Frontal cortex (tissue), 4 donors: ENCODE measurements around the gene PTPRG. TPM values are rescaled to one million over a fixed set of nuclear protein-coding genes. Genes with fewer than 3 reads are reported as not detected.

Source experiments
- DNase-seq, 2 donors: peaks; one replicate each; pipeline ENCODE4 v3.0.0; 2012; ENCODE audit warnings: low spot score in 2 of 2
- FAIRE-seq: peaks from 2 replicates; lab custom pipeline; 2012; peaks lifted over from hg19 to GRCh38; lab: Jason Lieb, UNC
- total RNA-seq: library from RNA; depleted of rRNA; stranded (reverse); fragments of >200 nt; gene quantifications from one replicate; pipeline ENCODE4 v1.2.3, GENCODE V29; 2014
- donor health status: control.
- donor health status: control.
- donor health status: control.

PTPRG gene
- total RNA-seq, 1 donor from 2014 or later = 52.6 TPM

DNA sequence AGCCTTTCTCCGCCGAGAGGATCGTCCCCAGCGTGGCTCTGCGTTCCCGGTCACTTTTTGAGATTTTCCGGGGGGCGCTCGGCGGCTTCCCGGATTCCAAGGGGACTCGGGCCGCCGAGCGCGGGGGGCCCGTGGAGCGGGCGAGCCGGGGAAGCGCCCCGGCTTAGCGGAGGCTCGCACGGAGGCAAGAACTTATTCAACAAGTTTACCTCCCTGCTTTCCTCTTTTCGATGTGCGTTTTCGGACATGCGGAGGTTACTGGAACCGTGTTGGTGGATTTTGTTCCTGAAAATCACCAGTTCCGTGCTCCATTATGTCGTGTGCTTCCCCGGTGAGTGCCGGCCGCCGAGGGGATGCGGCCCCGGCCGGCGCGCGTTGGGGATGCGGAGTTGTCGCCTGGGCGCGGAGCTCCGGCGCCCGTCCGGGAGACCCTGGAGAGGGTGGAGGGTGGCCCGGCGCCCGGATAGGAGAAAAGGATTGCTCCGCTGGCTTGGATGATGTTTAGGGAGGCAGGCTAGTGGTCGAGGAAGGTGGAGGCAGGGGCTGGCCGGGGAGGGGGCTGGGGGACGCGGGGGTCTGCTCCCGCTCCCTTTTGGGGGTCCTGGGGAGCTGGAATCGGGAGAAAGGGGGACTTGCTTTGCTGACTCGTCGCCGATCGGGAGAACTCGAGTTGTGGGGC lies 810 bp downstream of the PTPRG start:
- peak in 1 of 2 donors; percentile 40 for DNase-seq
- FAIRE-seq = no peak

DNA sequence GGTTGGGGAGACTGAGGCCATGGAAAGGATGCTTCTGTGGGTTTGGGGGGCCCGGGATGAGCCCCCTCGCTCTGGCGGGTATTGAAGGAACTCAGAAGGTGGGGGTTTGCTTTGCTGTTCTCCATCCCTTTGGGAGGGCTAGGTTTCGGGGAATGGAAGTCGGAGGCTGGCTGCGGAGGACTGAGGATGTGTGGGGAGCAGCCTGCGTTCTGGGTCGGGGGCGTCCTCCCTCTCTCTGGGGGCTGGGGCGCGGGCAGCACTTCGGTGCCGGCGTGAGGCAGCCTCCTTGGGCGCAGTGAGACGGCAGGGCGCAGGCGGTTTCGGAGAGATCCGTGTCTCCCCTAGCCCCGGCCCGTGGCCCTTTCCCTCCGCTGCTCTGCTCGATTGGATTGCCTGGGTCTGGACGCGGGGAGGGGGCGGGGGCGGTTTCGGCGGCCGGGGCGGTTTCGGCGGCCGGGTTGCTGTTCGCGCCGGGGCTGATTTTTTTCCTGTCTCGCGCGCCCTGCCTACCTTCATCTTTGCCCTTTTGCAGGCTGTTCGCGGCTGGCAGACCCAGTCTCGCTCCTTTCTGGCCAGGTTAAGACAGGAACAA lies 1.4 kb downstream of the PTPRG start:
- FAIRE-seq = no peak

DNA sequence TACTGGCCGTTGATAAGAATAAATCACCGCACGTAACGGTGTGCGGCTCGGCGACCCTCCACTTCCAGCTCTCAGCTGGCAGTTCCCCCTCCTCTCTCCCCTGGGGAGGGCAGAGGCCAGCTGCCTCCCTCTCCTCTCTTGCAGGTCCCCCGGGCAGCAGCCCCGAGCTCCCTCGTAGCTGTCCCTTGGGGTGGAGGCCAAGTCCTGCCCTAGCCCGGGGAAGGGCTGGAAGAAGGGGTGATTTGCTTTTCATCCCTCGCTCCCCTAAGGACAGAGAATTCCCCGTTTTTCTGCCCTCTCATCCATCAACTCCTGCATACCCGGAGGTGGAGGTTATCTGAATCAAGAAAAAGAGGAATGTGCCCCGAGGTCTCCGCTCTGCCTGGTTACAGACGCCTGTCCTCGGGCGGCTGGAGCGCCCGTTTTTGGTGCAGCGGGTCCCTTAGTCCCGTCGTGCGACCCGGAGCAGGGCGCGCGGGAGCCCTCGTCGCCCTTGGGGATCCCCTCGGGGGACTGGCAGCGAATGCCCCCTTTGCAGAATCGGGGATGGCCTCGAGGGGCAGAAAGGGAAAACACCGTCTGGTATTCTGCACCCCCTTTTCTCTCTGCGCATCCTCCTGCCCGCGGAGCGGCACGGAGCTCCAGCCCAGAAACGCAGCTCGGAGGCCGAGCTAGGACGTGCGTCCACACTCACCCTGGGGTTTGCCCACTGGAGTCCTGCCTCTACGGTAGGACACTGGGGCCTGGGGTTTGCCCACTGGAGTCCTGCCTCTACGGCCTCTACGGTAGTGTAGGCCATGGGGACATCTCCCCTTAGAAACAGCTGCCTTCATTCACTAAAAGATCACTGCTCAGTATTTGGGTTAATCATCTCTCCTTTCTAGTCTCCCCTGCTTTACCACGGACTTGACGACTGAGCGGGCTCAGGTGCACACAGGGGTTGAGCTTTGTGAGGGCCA lies 2.2 kb downstream of the PTPRG start:
- DNase-seq (peak in 1 of 2 donors; percentile 16), FAIRE-seq (no peak)

More for the DNA sequence above, 1.4 kb downstream of the PTPRG start:
- peak; percentile 24 to 31 for DNase-seq

DNA sequence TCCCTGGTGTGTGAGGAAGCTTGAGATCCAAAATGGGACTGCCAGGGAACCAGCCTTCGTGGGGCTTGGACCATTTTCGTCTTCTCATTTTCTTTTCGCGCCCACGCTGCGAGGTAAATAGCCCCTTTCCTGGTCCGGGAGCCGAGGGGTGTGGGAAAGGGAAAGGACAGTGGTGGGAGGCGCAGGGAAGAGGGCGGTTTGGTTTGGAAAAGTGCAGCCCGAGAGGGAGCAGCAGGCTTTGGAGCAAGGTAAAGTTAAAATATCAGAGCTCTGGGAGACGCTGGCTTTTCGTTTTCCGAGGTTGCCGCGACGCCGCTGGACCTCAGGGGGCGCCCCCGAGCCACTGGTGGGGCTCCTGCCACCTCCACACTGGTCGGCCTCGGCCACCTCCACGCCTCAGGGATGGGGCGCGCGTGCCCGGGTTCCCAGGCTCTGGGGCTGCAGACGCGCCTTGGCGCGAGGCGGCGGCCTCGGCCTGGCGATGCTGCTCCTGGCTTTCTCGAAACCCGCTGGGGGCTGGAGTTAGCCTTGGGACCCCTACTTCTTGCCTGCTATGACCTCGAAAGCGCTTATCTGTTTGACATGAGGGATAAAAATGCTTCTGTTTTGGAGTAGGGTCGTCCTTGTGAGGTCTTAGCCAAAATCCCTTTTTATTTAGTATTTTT lies 3.2 kb downstream of the PTPRG start:
- peak; percentile 53 to 61 for DNase-seq
- no peak for FAIRE-seq

DNA sequence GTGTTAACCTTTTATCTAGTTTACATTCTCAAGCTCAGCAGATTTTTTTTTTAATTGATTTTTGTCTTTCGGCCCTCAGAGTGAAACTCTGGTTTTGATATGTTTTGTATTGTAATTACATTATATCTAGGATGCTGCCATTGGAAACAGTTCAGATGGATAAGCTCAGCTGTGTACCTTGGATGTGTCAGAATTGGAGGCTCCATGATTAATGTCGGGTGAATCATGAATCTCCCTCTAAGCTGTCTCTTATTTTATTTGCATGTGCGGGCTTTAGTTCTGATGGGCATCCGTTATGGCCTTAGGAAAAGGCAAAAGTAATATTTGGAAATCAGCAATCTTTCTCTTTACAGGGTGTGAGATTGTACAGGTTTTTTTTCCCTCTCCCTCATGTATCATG lies 4.2 kb downstream of the PTPRG start:
- DNase-seq (no peak), FAIRE-seq (no peak)

DNA sequence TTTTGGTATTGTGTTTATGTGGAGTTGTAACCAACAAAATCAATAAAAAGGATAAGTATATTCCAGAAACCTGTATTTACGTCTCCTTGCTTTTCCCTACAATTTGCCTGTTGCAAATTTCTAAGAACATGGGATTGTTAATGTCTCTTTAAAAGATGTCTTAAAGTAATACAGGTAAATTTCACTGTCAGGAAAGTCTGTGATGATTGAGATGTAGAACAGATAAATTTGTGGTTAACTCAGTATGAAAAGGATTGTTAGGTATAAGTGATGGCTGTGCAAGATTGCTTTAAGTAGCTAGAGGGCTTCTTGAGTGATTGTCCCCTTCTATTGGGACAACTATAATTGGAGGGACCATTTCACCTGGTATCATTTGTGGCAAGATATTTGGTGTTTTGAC lies 6.8 kb downstream of the PTPRG start:
- no peak for FAIRE-seq

DNA sequence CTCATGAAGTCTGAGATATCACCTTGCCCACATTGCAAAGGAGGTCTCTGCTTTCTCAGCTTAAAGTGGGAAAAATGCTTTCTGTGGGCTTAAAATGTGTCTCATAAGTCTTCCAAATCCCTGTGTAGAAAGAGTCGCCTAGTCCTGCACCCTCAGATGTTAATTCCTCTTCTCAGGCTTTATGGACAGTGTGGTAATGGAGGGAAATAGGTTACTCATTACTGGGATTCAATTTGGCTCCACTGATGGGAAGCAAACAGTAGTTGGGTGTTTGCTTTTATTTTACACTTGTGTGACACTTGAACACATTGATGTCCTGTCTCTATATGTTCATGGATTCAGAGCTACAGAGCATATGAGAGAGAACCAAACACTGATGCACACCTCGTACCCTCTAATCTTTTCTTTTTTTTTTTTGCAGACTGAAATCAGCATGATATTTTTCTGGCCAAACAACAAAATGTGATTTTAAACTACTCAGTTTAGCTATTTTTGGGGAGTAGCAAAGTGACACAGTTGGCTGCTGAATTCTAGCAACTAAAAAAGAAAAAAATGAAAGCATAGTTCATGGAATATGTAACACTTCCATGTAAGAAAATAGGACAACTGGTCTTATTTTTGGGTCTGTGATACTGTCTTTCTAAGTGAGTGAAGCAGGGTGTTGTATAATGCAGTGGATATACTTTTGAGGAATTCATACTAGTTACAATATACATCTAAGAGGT lies 8.6 kb downstream of the PTPRG start:
- no peak for DNase-seq
- no peak for FAIRE-seq

More for the DNA sequence above, 6.8 kb downstream of the PTPRG start:
- DNase-seq = no peak

DNA sequence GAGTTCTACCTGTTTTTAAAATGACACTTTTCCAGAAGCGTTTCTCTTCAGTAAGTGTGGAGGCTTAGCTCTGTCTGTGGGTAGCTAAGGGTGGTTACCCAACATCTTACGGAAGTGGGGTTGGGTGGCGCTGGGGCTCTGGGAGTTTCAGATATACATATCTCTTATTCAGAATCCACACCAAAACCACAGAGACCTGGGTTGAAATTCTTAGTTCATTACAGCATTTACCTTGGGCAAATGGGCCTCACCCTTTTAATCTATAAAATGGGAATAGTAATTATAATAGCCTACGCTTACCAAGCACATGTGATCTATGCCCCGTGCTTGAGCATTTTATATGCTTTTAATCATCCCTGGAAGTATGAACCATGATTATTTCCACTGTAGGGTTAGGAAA lies 9.4 kb downstream of the PTPRG start:
- no peak for FAIRE-seq
- DNase-seq = no peak

DNA sequence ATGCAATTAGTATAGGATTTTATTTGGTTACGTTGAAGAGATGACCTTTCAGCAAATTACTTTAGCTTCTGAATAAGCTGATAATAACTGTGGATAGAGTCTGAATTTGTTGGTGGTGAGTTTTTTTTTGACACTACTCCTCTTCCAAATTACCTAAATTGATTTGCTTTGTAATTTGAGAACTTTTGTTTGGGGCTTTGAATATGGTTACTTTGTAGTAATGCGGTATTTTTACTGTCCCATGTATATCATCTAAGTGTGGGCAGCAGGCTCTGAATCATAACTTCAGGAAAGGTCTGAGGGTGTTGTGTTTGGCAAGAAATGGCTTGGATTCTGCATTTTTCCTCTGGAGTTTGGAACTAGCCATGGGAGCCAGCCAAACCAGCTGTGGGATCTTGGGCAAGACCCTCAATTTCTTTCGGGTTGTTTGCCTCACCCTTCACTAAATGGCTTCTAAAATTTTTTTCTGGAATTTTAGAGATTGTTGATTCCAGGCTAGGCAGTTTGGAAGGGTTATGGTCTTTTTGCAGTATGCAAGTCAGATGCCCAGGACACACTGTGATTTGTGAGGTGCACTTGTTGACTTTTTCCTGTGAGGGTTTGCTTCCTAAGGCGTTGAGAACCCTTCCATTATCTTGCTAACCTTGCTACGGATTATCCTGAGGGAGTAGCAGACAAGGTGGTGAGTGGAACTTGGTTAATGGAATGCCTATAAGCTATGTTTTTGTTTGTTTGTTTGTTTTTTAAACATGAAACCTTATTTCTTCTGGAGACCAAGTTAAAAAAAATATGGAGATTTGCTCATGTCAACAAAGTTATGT lies 10.4 kb downstream of the PTPRG start:
- FAIRE-seq (no peak), DNase-seq (no peak)

DNA sequence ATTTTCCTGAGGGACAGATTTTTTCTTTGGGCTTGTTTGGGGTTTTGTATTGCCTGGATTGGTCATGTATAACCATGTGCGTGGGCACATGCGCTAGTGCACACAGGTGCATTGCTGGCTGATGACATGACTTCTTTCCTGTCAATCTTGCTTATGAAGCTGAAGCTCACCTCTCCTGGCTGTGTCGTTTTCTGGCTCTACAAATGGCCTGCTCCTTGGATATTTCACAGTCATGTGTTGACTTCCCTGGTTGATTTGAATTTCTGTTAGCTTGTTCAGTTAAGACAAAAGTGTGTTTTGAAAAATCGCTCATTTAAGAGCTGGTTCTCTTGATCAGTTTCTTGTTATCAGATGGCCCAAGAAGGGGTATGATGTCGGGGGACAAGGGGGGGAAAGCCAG lies 11.5 kb downstream of the PTPRG start:
- no peak for FAIRE-seq

DNA sequence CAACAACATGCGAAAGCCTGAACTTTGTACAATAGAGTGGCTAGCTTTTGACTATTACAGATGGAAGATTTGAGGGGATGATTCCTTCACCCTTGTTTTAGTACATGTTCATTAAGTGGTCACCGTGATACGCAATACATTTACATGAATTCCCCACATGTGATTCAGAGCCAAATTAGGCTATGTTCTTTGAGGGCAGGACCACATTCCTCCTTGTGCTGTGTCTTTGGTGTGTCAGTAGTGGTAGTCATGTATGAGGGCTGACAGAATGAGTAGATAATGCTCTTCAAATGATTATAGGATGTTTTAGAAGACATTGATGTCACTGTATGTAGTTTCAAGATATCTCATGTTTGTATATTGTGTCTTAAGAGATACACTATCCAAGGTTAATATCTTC lies 12.1 kb downstream of the PTPRG start:
- no peak for FAIRE-seq
- no peak for DNase-seq

More for the DNA sequence above, 11.5 kb downstream of the PTPRG start:
- DNase-seq = no peak

DNA sequence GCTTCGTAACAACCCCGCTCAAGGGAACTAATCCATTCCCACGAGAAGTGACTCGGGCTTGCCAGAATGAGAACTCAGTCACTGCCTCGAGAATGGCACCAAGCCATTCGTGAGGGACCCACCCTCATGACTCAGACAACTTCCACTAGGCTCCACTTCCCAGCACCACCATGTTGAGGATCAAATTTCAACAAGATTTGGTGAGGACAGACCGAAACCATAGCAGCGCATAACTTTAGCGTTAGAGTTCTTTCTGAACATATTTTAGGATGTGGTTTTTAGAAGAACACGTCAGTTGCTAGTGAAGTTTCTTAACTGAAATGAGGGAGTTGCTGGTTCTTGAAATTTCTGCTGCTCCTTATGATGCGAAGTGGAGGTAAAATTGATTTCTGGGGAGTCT lies 13.5 kb downstream of the PTPRG start:
- FAIRE-seq (no peak), DNase-seq (no peak)

DNA sequence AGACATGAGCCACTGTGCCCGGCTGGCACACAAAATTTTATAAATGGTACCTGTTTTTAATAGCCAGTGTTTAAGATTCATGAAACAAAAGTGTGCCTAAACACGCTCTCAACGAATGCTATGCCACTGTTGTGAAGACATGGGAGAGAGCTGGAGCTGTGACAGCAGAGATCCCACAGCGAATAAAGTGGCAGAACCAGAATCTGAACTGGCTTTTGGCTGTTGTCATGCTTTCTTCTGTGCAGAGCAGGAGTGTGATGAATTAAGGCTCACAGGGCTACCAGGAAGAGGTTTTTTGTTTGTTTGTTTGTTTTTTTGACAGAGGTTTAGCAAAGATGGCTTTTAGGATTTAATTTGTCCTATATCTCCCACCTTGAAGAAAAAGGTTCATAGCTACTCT lies 14.5 kb downstream of the PTPRG start:
- DNase-seq = no peak
- FAIRE-seq = no peak

DNA sequence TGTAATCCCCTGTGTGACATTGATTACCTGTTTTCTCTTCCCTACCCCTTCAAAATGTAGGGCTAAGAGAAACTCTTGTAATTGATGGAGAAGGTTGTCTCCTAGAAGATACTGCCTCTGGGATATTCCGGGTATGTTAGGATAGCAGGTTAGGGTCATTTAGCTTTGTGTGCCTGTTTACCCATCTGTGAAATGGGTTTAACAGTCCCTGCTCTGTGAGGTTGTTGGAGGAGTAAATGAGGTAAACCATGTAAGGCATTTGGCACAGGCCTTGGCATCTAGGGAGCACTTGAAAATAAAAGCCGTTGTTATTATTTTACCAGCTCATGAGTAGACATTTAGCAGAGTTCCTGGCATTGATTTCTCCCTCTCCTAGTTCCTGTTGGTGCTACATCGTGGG lies 16.4 kb downstream of the PTPRG start:
- DNase-seq (no peak), FAIRE-seq (no peak)

DNA sequence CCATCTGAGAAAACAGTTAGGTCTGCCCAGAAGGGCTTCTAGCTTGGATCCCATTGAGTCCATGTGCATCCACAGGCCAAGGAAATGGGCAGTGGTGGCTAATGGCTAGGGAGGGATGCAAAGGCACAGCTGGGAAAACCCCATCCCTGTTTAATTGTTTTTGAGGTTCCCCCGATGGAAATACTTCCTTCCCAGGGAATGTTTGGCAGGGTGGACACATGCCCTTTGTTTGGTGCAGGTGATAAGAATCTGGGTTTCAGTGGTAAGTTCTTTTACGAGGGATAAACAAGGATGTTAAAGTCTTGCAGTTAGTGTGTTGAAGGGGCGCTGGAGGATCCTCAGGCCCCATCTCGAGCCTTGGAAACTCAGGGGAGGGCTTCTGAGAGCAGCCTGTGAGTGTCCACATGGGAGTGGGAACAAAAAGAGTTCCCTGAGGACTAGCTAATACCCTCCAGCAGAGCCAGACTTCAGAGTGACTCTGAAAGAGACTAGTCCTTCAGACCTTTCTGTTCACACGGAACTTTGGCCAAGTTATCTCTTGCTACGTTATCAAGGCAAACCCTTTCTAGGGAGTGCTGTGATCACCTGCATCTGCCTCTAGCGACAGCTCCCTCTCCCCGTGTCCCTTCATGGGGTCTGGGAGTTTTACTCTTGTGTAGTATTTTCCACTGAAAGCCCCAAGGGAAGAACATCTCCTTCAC lies 17.4 kb downstream of the PTPRG start:
- no peak for FAIRE-seq
- DNase-seq = no peak

DNA sequence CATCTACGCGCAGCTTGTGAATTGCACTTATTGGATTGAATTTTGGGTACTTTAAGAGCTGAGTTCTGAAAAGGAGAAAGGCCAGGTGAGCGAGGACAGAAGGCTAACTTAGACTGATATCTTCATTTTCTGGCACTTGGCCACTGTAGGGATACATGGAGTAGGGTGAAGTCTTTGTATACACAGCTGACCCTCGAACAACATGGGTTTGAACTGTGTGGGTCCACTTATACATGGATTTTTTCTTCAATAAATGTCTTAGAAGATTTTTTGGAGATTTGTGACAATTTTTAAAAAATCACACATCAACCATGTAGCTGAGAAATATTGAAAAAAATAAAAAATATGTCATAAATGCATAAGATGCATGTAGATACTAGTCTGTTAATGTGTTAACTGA lies 18.3 kb downstream of the PTPRG start:
- no peak for FAIRE-seq
- DNase-seq = no peak

DNA sequence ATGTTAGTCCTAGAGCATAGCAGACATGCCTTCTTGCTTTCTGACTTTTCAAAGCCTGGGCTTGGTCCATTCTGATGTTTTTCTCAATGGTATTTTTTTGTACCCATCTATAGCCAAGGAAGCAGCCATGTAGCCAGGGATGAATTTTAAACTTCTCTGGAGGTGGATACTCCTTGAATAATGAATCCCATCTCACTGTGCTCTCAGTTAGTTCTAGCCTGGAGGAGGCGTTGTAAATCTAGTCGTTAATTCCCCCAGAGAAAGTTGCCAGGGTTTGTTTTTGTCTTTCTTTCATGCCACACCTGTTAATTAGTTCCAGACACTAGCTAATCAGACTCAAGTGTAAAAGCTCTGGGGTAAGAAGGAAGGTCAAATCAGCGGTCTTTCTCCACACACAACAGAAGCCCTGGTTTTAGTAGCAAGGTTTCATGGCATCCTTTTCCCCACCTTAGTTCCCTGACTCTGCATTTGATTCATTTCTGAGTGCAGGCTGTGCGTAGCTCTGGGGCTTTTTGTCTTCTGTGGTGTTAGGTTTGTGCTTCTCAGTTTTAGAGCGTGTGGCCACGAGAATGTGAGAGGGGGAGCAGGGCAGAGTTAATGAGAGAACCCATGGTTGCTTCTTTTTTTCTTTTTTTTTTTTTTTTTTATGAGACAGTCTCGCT lies 19.7 kb downstream of the PTPRG start:
- DNase-seq (no peak), FAIRE-seq (no peak)

DNA sequence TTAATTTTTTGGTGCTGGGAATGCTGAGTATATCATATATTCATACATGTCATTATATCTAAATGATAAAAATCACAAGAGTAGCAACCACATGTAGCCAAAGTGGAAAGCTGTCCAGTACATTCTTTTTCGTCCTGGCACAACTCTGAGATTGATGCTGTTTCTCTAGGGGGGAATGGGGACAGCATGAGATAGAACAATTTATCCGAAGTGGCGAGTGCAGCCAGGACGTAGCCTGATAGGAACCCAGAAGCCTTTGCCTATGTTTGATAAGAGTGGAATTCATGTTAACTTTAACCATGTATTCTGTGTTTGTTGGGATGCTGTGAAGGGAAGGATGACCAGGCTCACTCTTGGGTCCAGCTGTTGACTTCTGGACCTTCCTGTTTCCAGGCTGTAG lies 20.9 kb downstream of the PTPRG start:
- no peak for FAIRE-seq
- no peak for DNase-seq
